HepG2 (cell line): Measurements from ENCODE around the gene NXN. TPM values are rescaled to one million over a fixed set of nuclear protein-coding genes. Genes with fewer than 3 reads are reported as not detected.

Source experiments
- CEBPZ ChIP-seq: IDR thresholded peaks from 2 replicates; pipeline ENCODE4 v1.6.1; 2012; ENCODE audit warnings: low read length, improper control_type of control experiment
- ETS1 ChIP-seq: sonication (generic); formaldehyde crosslinking; IDR thresholded peaks from 2 replicates; pipeline ENCODE4 v1.4.0; 2020; ENCODE audit warnings: missing genetic modification reagents
- GATAD1 ChIP-seq: IDR thresholded peaks from 2 replicates; pipeline ENCODE4 v1.6.1; 2016; ENCODE audit warnings: missing genetic modification reagents, missing compliant biosample characterization
- MNT ChIP-seq: fragments of 450-650 bp; IDR thresholded peaks from 2 replicates; pipeline ENCODE4 v1.6.1; 2016
- ZNF75D ChIP-seq: sonication (generic); formaldehyde crosslinking; IDR thresholded peaks from 2 replicates; pipeline ENCODE4 v1.8.1; 2023; ENCODE audit warnings: missing genetic modification reagents, mild to moderate bottlenecking, borderline replicate concordance
- ZSCAN9 ChIP-seq: IDR thresholded peaks from 2 replicates; pipeline ENCODE4 v1.6.1; 2016; ENCODE audit warnings: borderline replicate concordance
- polyA plus RNA-seq, 8 experiments: library from polyadenylated mRNA; depleted of rRNA in 3 of 8; stranded (reverse) in 7 of 8; unstranded in 1 of 8; fragments of >200 nt; fragmentation: Illumina TruSeq in 4 of 8; extraction: Trizol in 4 of 8; gene quantifications; 2 replicates each; pipeline versions ENCODE4 v1.2.1 to v1.2.3, GENCODE V29; 2011 to 2016; ENCODE audit warnings: low read depth in 4 of 8, missing spikeins in 1 of 8, mixed read lengths in 1 of 8; ENCODE audit not compliant: insufficient read depth in 1 of 8
- total RNA-seq, 5 experiments: library from RNA; depleted of rRNA; stranded (reverse); fragments of >200 nt; fragmentation: Illumina TruSeq; extraction: Trizol; gene quantifications; 2 replicates each; pipeline ENCODE4 v1.2.3, GENCODE V29; 2016; ENCODE audit warnings: low read depth in 1 of 5

Gene NXN
- total and polyA plus RNA-seq, 2 of the 13 experiments (the other 11 are each of a cell fraction or from before 2014, with no cell fraction given) = 22.2 to 24.3 TPM

GRCh38 chr17:978103-979093, 1.2 kb downstream of the NXN start (continued):
- TF ChIP-seq CEBPZ = no peak
- TF ChIP-seq ETS1 (CRISPR knock-in tag) = no peak
- TF ChIP-seq GATAD1 = no peak
- no peak for TF ChIP-seq MNT
- TF ChIP-seq ZSCAN9 (CRISPR knock-in tag) = no peak
- no peak for TF ChIP-seq ZNF75D (CRISPR knock-in tag)
